OCI-LY7 (cell line): ENCODE measurements around the gene GALNT14. TPM values are rescaled to one million over a fixed set of nuclear protein-coding genes. Genes with fewer than 3 reads are reported as not detected.
A peak's percentile ranks its signal among the peaks of the same experiment; 100 is the strongest.

Experiments used
- BruUV-seq: library from RNA; stranded (reverse); fragments of 400-500 nt; replicated peaks from 2 replicates; lab custom pipeline; 2021; lab: Mats Ljungman, UMichigan
- CTCF ChIA-PET: fragments of 300-600 bp; sonication (Branson Sonifier 250); formaldehyde crosslinking; loops from one replicate; lab custom pipeline; 2022; ENCODE audit warnings: antibody characterized with exemption; ENCODE audit not compliant: unreplicated experiment; lab: Charles Lee
- POLR2A ChIA-PET: fragments of 300-600 bp; sonication (Branson Sonifier 250); formaldehyde crosslinking; loops from one replicate; lab custom pipeline; 2022; ENCODE audit warnings: antibody characterized with exemption; lab: Charles Lee
- DNase-seq: peaks from one replicate; pipeline ENCODE4 v3.0.0-alpha.2; 2015; ENCODE audit warnings: low spot score
- H2AFZ ChIP-seq: fragments of 200-600 bp; sonication (generic), shearing (Covaris generic); 2 replicates; pipeline ENCODE4 v1.6.1; 2014; ENCODE audit warnings: mild to moderate bottlenecking, antibody characterized with exemption, low read length, moderate library complexity
- H3K27ac ChIP-seq: fragments of 200-600 bp; sonication (generic); 2 replicates; pipeline ENCODE4 v1.5.1; 2014; ENCODE audit warnings: mixed run types, low read depth, mild to moderate bottlenecking, moderate library complexity, low read length, inconsistent platforms; ENCODE audit not compliant: poor library complexity, severe bottlenecking
- H3K36me3 ChIP-seq: fragments of 200-600 bp; sonication (generic); 2 replicates; pipeline ENCODE4 v1.6.1; 2014; ENCODE audit warnings: mild to moderate bottlenecking, antibody characterized with exemption, low read length, moderate library complexity, mixed read lengths; ENCODE audit not compliant: insufficient read depth
- H3K4me1 ChIP-seq: fragments of 200-600 bp; sonication (generic); 2 replicates; pipeline ENCODE4 v1.5.1; 2014; ENCODE audit warnings: mild to moderate bottlenecking, low read length; ENCODE audit not compliant: insufficient read depth, poor library complexity, severe bottlenecking
- H3K4me2 ChIP-seq: fragments of 200-600 bp; sonication (generic); 2 replicates; pipeline ENCODE4 v1.6.1; 2014; ENCODE audit warnings: mild to moderate bottlenecking, low read length
- H3K4me3 ChIP-seq: fragments of 200-600 bp; sonication (generic); 2 replicates; pipeline ENCODE4 v1.5.1; 2014; ENCODE audit warnings: mild to moderate bottlenecking, low read depth, low read length; ENCODE audit not compliant: poor library complexity, severe bottlenecking
- H3K79me2 ChIP-seq: fragments of 200-600 bp; sonication (generic); 2 replicates; pipeline ENCODE4 v1.6.1; 2016; ENCODE audit warnings: low read depth, mild to moderate bottlenecking, low read length, moderate library complexity, mixed read lengths; ENCODE audit not compliant: insufficient read depth
- H3K9me2 ChIP-seq: fragments of 200-600 bp; sonication (generic); 2 replicates; pipeline ENCODE4 v1.6.1; 2016; ENCODE audit warnings: mild to moderate bottlenecking, low read length, mixed read lengths; ENCODE audit not compliant: insufficient read depth
- H3K9me3 ChIP-seq: fragments of 200-600 bp; sonication (generic); 2 replicates; pipeline ENCODE4 v1.6.1; 2014; ENCODE audit warnings: mild to moderate bottlenecking, mixed run types, low read length, mixed read lengths
- H4K20me1 ChIP-seq: fragments of 200-600 bp; sonication (generic); 2 replicates; pipeline ENCODE4 v1.6.1; 2014; ENCODE audit warnings: mild to moderate bottlenecking, antibody characterized with exemption, low read length, moderate library complexity, mixed read lengths; ENCODE audit not compliant: insufficient read depth
- CTCF ChIP-seq: fragments of 200-600 bp; sonication (generic); conservative IDR thresholded peaks from 2 replicates; pipeline ENCODE4 v1.5.1; 2014; ENCODE audit warnings: mild to moderate bottlenecking, antibody characterized with exemption, low read length, moderate library complexity, mixed read lengths
- EZH2phosphoT487 ChIP-seq: fragments of 200-600 bp; sonication (generic); IDR thresholded peaks from 2 replicates; pipeline ENCODE4 v1.6.1; 2018; ENCODE audit warnings: low read depth, borderline replicate concordance, mild to moderate bottlenecking, mixed run types, antibody characterized with exemption, low read length, moderate library complexity, mixed read lengths
- intact Hi-C: fragments of 100-400 bp; cut with micrococcal nuclease; formaldehyde crosslinking; loops from one replicate; pipeline ENCODE4 v1.10.0; 2022; ENCODE audit not compliant: unreplicated experiment
- total RNA-seq, 2 experiments: library from RNA; depleted of rRNA in 1 of 2; stranded (reverse); fragments of >200 nt in 1 of 2; shearing (Covaris generic) in 1 of 2; gene quantifications; 2 replicates each; pipeline ENCODE4 v1.2.3, GENCODE V29; 2014 to 2022

The GALNT14 gene
- total RNA-seq, 2 experiments from 2014 or later, result 14.8 to 25.6 TPM

DNA sequence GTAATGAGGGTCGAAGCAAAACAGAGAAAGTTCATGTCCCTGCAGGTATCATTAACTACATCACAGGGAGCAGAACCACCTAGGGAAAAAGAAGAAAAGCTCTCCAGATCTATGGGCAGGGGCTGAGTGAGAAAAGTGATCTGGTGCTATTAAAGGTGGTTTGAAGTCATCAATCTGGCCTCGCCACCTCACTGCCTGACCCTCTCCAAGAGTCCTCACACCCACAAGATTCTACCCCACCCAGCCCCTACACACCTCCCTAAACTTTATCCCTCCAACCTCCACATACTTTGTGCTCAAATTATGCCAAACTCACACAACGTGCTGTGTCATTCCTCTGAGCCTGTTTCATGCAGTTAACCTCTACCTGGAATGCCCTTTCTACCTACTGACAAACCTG is 2.2 kb downstream of the GALNT14 start:
- DNase-seq, result no peak
- H3K4me2 ChIP-seq, result peak overlapping the region; percentile 88
- H2AFZ ChIP-seq, result no peak overlapping the region
- H4K20me1 ChIP-seq, result peaks cover 8% of the 10 kb centered on the region; the same call in 1 of the 2 replicates
- no peaks in the 10 kb centered on the region for H3K9me3 ChIP-seq
- H3K4me3 ChIP-seq, result peak overlapping the region; percentile 80
- POLR2A ChIA-PET, result no interaction called here
- intact Hi-C loops, result loop anchor here (2.0 kb wide), 1 partner anchor 119 kb away; no protein-coding TSS in a partner anchor
- peaks cover 34% of the 10 kb centered on the region for H3K4me1 ChIP-seq
- peaks cover 4% of the 10 kb centered on the region for H3K36me3 ChIP-seq
- no peaks in the 10 kb centered on the region for H3K9me2 ChIP-seq
- H3K27ac ChIP-seq, result no peak overlapping the region
- CTCF ChIA-PET, result no interaction called here
- TF ChIP-seq EZH2phosphoT487 (no peak), CTCF (no peak)
- BruUV-seq, result no TSS peak
- peaks cover 50% of the 10 kb centered on the region for H3K79me2 ChIP-seq

GRCh38 chr2:31134480-31134879 is 3.8 kb downstream of the GALNT14 start:
- TF ChIP-seq EZH2phosphoT487 (no peak), CTCF (no peak)
- Histone ChIP-seq H4K20me1 (peaks cover 8% of the 10 kb centered on the region; the same call in 1 of the 2 replicates), H3K79me2 (peaks cover 50% of the 10 kb centered on the region), H3K9me2 (no peaks in the 10 kb centered on the region), H2AFZ (no peak overlapping the region), H3K4me1 (peaks cover 34% of the 10 kb centered on the region), H3K4me3 (no peak overlapping the region), H3K27ac (no peak overlapping the region), H3K36me3 (peaks cover 4% of the 10 kb centered on the region), H3K9me3 (no peaks in the 10 kb centered on the region), H3K4me2 (no peak overlapping the region)
- BruUV-seq, result no TSS peak
- intact Hi-C loops, result no loop called here
- POLR2A ChIA-PET, result no interaction called here
- CTCF ChIA-PET, result no interaction called here
- no peak for DNase-seq

GRCh38 chr2:31132786-31133185 is 5.5 kb downstream of the GALNT14 start:
- intact Hi-C loops, result no loop called here
- CTCF ChIA-PET, result no interaction called here

More at GRCh38 chr2:31132786-31133185, 5.5 kb downstream of the GALNT14 start:
- POLR2A ChIA-PET, result no interaction called here
- TF ChIP-seq EZH2phosphoT487 (no peak), CTCF (no peak)
- no peaks in the 10 kb centered on the region for H3K9me2 ChIP-seq
- H3K4me3 ChIP-seq, result no peak overlapping the region
- peaks cover 57% of the 10 kb centered on the region for H3K79me2 ChIP-seq
- peaks cover 4% of the 10 kb centered on the region for H3K36me3 ChIP-seq
- H3K27ac ChIP-seq, result no peak overlapping the region
- no peaks in the 10 kb centered on the region for H3K9me3 ChIP-seq
- no TSS peak for BruUV-seq
- H4K20me1 ChIP-seq, result peaks cover 13% of the 10 kb centered on the region; the same call in 1 of the 2 replicates
- peaks cover 24% of the 10 kb centered on the region for H3K4me1 ChIP-seq
- H2AFZ ChIP-seq, result no peak overlapping the region
- no peak overlapping the region for H3K4me2 ChIP-seq
- DNase-seq, result no peak
